Activated CD8-positive, alpha-beta memory T cell treated with anti-CD3 and anti-CD28 coated beads for 48 hours (primary cell): ENCODE measurements around the gene RPTOR.
"Not testable (repeated sequence)": the region's sequence is repeated elsewhere in the genome, so short reads cannot be mapped to it uniquely, and the experiment has no call there.

Experiments
- DNase-seq, 3 experiments: peaks; one replicate each; pipeline ENCODE4 v3.0.0-alpha.2; 2020; ENCODE audit warnings: low read depth in 2 of 3, low spot score in 2 of 3

The RPTOR gene

DNA sequence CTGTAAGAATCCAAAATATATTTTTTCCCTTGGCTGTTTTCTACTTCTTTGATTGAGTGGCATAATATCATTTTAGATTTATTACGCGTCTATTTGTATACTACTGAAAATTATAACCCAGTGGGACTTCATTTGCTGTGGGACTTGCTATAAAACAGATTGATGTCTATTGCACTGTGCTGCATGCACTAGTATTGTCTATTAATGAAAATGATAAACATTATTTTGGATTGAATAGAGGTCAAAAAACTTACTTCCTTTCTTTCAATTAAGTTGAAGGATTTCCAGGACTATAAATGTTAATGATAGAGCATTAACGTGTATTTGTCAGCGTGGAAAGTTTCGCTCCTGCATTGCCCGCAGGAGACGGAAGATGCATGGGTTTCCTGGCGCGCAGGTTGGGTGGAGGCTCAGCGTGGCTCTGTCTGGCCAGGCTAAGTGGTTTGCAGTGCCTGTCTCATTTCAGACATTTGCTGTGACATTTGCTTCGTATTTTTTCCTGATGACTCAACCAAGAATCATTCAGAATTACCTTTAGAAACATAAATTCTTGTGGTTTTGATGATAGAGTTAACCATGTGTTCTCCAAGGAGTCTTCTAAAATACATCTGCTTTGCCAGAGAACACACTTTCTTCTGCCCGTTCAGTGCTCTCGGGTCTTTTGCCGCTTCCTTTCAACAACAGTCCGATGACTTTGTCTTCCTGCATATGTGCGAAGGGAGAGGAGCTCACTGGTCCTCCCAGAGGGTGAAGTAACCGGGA lies 216.7 kb downstream of the RPTOR start:
- peak in 1 of 3 experiments; percentile 56 for DNase-seq

DNA sequence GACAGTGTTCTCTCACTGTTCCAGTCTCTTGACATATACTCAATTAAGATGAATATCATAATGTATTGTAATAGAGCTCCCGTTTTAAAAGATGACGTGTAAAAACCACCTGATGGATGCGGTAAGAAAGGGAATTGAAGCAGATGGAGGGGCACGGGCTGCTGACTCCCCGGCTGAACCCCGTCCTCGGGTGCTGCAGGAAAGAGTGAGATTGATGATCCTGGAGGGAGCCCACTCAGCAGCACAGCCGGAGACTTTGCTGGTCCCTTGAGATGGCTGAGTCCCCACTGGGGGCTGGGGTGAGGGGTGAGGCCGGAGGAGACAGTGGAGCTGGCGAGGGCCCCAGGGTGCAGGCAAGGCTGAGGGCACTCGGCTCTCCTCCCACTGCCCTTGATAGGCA lies 217.4 kb downstream of the RPTOR start:
- DNase-seq: no peak

DNA sequence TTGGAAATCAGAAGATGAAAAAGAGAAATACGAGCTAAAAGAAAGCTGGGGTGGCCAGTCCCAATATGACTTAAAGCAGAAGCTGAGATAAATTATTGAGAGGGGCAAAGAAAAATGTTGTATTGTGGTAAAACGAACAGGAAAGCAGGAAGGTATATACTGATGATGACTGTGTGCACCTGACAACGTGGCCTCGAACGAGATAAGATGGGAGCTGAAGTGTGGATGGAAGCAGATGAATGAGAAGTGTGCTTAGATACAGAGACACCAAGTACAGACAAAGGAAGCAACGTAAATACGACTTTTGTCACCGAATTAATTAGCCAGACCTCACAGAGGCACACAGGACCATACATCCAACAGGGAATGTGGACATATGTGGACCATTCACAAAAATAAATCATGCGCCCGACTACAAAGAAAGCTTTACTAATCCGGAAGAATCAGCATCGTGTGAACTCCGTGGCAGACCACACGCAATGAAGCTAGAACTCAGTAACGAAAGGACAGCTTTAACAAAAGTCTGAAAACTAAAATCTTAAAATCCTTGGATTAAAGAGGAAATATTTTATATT lies 218.7 kb downstream of the RPTOR start:
- no peak for DNase-seq

DNA sequence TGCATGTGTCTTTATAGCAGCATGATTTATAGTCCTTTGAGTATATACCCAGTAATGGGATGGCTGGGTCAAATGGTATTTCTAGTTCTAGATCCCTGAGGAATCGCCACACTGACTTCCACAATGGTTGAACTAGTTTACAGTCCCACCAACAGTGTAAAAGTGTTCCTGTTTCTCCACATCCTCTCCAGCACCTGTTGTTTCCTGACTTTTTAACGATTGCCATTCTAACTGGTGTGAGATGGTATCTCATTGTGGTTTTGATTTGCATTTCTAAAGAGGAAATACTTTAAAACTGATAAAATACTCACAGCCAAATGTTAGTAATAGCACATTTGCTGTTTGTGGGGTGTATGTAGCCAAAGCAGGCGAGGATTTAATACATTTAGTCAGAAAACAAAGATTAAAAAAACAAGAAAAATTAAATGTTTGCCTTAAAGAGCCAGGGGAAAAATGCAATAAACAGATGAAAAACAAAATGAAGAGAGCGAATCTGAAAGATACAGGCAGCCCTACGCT lies 220.0 kb downstream of the RPTOR start:
- not testable (repeated sequence) for DNase-seq

DNA sequence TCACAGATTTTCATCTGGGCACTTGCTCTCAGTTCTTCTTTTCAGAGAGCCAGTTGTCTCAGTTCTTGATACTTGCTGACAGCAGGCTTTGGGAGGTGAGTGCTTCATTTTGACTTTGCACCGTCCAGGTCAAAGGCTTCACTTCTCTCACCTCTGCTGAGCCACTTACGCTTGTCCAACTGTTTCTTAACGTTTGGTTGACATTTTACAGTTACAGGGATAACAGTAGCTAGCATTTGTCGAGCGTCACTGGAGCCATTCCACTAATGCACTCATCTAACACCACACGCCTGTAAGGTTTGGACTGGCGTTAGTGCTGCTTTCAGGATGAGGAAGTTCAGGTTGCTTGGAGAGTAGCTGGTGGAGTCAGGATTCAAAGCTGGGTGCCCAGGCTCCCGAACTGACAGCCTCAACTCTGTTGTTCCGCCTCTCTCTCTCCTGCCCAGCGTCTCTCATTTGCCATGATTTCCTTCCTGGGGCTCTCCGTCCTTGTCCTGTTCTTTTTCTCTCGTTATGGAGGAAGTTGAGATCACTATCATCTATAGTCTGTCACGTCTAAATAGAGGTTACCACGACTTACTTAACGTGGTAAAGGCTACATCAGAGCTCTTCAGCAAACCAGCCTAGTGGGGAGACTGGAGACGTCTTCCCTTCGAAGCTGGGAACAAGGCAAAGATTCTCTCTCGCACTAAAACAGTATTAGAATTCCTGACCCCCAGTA lies 220.8 kb downstream of the RPTOR start:
- no peak for DNase-seq

DNA sequence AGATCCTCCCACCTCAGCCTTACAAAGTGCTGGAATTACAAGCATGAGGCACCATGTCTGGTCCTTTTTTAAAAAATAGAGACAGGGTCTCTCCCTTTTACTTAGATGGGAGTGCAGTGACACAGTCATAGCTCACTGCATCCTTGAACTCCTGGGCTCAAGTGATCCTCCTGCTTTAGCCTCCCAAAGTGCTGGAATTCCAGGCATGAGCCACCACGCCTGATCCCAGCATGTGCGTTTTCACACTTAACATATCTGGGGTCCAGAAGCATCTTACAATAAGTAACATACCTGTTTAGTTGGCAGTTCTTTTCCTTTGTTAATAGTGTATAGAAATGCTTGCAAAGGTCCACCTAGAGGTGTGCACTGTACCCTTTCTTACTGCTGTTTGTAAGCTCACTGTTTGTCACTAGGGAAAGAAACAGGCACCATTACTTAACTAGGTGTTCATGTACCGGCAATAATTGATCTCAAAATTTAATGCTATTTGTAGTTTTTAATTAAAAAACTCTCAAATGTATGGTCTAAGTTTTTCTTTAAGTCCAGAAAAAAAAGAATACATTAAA lies 221.7 kb downstream of the RPTOR start:
- no peak for DNase-seq

DNA sequence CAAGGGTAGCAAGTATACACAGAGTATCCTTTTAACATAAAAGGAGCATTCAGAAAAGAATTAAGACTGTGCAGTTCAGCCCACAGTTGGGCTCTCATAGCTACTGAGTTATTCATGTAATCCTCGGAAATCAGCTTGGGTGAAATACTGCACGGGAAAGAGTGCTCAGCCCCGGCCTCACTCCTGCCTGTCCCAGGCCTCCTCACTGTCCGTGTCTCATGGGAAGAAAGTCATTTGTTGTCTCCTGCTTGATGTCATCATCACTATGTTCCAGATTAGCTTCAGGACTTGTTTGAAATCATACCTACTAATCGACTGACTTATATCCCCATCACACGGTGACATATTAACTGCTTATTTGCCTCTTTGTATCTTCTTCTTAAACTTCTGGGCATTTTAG lies 223.8 kb downstream of the RPTOR start:
- DNase-seq: no peak

DNA sequence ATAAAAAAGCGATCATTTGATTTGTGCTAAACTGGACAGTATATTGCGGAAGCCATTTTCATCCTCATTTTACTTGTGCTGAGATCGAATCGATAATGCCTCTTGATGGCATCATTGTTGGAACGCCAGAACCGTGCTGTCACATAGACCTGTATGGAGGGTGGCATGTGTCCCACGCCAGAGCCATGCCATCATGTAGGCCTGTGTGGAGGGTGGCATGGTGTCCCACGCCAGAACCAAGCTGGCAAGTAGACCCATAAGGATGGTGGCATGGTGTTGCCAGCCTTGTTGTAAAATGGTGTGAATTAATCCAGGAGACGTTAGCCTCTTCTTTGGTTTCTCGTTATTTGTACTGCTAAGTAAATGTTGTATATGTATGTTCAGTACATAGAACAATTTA lies 224.3 kb downstream of the RPTOR start:
- DNase-seq: no peak

DNA sequence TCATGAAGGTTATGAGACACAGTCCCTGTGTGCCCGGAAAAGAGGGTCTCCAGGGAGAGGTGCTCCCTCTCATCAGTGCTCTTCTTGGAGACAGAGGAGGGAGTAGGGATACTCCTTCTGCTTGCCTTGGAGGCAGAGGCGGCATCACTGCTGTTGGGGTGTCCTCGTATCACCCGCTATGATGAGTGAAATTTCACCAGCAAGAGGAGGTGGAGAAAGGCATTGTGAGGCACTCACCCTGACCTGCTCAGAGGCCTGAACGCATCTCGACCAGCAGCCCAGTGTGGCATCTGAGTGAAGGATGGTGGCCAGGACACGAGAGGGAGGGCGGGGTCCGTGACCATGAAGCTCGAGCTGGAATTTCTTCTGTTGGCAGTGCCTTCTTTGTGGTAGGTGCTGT lies 224.9 kb downstream of the RPTOR start:
- DNase-seq: no peak

DNA sequence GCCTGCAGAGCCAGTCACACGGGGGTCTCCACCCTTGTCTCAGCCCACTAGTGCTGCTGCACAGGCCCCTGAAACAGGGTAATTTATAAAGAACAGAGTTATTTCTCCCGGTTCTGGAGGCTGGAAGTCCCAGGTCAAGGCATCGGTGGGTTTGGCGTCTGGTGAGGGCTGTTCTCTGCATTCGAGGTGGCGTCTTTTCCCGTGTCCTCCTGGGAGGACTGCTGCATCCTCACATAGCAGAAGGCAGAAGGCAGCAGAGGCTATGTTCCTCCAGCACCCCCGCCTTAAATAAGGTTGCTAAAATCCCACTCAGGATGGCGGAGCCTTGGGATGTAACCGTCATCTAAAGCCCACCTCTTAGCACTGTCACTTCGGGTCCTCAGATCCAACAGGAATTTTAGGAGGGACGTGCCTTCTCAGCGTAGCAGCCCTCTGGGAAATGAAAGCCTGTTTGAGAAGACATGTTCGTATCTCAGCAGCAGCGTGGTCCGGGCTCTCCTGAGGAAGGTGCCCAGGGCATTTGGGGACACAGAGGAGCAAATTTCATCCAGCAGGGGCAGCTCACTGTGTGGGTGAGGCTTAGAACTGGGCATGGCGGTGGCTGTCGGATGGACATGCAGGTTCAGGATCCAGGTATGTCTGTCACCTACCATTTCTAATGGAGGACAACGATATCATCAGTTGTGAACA lies 225.4 kb downstream of the RPTOR start:
- DNase-seq: no peak

DNA sequence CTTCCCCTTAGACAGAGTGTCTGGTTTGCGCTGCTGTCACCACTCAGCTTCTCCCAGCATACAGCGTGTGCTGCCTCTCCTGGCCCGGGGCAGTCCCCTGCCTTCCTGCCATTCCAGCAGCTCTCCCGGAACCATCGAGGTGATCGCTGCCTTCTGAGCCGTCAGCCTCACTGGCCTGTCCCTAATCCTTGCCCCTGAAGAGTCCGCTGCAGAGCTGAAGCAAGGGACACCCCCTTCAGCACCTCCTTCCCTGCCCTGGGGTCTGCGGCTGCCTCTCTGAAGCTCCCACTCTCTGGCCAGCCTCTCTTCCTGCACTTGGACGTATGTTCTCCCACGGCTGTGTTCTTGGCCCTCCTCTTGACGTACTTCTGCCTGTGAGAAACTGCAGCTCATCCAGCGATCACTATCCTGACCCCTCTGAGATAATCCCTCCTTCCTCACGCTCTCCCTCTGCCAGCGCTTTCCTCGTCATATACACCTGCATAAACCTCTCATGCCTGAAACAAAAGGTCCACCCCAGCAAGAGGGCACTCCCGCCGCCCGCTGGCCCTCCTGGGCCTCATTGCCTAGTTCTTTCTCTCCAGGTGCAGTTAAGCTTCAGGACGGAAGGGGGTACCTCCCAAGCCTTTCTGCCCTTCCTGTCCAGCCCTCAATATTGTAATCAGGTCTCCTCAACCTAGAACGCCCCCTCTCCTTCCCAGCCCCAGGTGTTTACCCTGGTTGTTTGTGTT lies 226.4 kb downstream of the RPTOR start:
- DNase-seq: no peak

DNA sequence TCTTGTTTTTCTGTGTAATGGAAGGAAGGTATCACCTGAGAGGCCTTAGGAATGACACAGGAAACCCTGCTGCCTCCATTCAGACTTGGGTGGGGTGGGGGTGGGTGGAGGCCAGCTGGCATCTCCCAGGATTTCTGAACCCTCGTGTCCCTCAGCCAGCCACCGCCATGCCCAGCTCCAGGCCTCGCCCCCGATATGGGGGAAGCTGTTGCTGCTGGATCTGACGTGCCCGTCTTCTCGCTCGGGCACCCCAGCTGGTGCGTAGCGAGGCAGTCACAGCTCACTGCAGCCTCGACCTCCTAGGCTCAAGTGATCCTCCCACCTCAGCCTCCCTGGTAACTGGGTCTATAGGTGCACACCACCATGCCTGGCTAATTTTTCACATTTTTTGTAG lies 227.0 kb downstream of the RPTOR start:
- no peak for DNase-seq

DNA sequence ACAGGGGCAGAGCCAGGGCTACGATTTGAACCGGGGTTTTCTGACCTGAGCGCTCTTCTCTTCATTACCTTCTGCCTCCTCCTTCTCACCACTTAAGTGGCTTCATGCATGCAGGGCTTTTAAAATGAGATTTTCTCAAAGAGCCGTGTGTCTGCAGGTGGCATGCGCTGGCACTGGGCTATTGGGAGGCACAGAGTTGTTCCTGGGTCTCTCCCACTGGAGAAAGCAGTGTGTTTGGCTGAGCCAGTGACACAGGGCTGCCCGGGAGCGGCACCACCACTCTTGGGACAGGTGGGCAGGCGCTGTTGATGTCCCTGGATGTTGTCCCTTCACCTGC lies 228.2 kb downstream of the RPTOR start:
- no peak for DNase-seq

DNA sequence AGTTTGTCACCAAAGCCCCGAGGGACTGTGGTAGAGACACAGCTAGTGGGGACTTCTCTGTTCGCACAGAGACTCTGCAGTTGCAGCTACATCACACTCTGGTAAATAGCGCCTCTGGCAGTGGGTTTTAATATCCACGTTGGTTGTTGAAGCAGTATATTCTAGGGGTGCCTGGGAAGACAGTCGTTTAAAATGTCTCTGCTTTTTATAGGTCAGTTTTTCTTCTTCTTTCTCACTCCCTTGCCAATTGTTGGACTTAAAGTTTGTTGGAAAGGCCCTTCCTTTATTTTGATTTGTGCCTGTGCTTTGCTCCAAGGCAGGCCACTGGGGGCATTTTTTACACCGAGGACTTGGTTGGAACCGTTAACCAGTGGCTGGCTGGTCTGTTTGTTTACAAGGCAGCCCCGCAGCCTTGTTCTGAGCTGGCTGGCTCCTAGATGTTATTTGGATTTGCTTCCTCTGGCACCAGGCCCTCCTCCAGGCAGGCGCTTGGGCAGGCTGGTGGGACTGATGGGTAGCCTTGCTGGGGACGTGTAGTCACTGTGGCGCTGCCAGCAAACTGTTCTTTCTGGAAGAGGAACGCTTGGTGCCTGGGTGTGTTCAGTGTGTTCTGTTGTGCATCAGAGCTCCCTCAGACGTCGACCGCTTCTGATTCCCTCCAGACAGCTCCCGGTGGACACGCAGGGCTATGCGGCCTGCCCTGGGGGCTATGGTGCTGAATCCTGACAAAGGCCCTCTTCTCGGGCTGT lies 228.8 kb downstream of the RPTOR start:
- DNase-seq: no peak

DNA sequence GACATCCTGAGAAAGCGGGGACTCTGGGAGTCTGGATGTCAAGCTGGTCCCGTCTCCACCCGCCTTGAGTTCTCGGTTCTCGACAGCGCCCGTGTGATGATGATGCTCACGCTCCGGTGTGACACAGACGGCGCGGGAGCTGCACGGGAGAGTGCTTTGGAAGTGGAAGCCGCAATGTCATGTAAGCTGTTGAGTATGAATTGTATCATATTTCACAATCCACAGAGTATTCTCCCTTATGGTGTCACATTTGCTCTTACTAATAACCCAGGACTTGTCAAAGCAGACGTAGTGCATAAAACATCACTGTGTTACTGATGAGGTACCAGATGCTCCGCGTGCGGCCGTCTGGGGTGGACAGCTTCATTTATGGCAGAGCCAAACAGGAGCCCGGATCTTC lies 229.5 kb downstream of the RPTOR start:
- no peak for DNase-seq

DNA sequence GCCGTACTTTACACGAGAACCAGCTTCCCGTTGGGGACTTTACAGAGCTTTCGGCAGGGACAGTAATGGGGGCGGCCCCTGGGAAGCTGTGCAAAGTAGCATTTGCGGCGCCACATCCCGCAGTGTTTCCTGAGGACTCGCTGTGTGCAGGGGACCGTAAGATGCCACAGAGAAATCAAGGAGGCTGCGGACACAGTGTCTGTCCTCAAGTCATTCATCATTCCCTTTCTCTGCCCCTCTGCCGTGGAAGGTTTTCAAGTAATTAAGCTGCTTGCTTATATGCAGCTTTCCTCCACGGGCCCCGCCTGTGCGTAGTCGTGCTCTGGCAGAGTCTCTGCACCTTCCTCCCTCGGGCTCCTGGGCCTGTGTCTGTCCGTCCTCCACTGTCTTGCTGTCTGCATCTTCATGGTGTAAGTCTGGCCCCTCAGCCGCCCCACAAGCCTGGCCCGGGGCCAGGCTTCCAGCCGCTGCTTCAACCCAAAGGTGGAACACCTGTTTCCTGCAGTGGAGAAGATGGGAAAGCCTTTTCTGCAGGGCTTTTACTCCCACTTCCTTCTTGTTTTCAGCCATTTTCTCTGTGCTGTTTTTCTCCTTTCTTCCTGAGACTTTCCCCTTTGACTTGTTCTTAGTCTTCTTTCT lies 230.1 kb downstream of the RPTOR start:
- DNase-seq: no peak

DNA sequence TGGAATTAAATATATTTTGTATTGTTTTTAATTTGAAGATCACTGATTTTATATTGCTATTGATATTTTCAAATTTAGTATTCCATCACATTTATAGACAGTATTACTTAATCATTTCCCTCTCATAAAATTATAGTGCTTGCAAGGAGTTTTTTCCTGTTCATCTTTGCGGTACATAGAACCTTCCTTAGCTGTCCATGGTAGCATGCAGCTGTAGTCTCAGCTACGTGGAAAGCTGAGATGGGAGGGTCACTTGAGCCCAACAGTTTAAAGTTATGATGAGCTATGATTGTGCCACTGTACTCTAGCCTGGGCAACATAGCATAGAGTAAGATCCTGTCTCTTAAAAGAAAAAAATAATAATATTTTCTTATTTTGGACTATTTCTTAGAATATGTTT lies 231.2 kb downstream of the RPTOR start:
- no peak for DNase-seq

DNA sequence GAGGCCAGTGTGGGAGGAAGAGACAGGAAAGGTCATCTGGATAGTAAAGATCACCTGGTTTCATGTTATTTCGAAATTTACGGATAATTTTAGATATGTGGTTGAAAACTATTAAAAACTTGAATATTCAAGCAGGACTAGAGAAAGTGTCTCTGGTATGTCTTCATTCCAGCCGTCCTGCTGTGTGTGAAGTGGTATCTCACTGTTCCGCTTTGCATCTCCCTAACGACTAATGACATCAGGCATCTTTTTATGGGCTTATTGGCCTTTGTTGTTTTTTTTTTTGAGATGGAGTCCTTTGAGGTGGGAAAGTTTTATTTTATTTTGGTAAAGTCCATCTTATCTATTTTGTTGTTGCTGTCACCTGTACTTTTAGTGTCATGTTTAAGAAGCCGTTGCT lies 232.6 kb downstream of the RPTOR start:
- no peak for DNase-seq

DNA sequence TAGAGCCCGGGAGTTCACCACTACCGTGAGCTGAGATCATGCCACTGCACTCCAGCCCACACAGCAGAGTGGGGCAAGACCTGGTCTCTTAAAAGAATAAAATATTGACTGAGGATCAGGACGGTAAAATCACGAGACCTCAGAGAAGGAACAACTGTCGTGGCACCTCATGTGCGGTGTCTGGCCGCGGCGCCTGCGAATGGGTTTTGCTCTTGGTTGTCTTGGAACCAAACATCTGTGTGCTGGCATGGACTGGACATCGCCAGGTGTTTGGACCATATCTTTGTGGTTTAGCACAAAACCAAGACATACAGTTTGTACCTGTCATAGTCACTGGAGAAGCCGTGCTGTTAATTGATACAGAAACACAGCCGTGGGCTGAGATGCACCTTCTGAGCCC lies 234.1 kb downstream of the RPTOR start:
- no peak for DNase-seq

DNA sequence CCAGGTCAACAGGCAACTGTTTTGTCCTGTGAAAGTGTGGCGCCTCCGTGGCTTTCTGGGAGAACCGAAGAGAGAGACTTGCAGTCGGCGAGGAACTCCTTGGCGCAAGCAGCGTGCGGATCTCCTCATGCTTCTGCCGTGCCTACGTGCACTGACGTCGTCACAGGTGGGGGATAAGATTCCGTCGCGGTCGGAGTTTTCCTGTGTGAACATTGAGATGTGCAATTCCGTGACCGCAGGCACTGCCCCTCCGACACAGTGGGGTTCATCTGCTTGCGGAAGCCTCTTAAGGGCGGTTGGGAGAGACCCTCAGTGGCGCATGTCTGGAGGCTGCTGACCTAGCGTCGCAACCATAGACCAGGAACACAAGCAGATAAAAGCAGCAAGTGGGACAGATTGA lies 234.7 kb downstream of the RPTOR start:
- no peak for DNase-seq
